ENCODE measurements around the gene RNF146.
"Not testable (repeated sequence)": the region's sequence is repeated elsewhere in the genome, so short reads cannot be mapped to it uniquely, and the experiment has no call there.

The RNF146 gene, protein sequence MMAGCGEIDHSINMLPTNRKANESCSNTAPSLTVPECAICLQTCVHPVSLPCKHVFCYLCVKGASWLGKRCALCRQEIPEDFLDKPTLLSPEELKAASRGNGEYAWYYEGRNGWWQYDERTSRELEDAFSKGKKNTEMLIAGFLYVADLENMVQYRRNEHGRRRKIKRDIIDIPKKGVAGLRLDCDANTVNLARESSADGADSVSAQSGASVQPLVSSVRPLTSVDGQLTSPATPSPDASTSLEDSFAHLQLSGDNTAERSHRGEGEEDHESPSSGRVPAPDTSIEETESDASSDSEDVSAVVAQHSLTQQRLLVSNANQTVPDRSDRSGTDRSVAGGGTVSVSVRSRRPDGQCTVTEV

GRCh38 chr6:127266178-127266891, at the start of gene RNF146:
RNF146 (plus strand) TSS chr6:127266864; CDS start chr6:127280339, 13,475 bp downstream.
- Histone ChIP-seq H3K9ac (ENCODE audit: low read depth, low read length) (peak within 1 kb of the TSS; percentile 99), H3K9me3 (ENCODE audit: control insufficient read depth, insufficient read depth, low read length) (no peaks in the 10 kb centered on the region), H3K4me1 (ENCODE audit: insufficient read depth, low read length) (no peaks in the 10 kb centered on the region), H3K36me3 (ENCODE audit: insufficient read depth, low read length) (no peaks in the 10 kb centered on the region)

DNA sequence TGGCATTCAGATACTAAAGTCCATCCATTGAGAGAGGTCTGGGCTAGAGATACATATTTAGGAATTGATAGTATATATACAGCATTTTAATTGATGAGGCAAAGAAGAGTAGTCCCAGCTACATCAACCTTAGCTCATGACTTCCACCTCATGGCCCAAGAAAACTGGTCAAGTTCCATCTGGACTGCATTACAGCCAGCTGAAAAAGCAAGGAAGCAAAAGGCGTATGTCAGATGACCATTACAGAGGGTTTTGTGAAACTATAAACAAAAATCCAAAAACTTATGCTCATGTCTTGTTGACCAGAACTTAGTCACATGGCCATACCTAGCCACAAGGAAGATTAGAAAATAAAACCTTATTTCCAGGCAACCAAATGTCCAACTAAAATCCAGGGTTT, 46.8 kb upstream of the RNF146 start:
- no peak overlapping the region for H3K9ac ChIP-seq (ENCODE audit: low read depth, low read length)
- H3K36me3 ChIP-seq (ENCODE audit: insufficient read depth, low read length), result no peaks in the 10 kb centered on the region
- no peaks in the 10 kb centered on the region for H3K4me1 ChIP-seq (ENCODE audit: insufficient read depth, low read length)
- H3K9me3 ChIP-seq (ENCODE audit: control insufficient read depth, insufficient read depth, low read length), result no peaks in the 10 kb centered on the region

- no peaks in the 10 kb centered on the region for H3K36me3 ChIP-seq (ENCODE audit: insufficient read depth, low read length)
- no peaks in the 10 kb centered on the region for H3K9me3 ChIP-seq (ENCODE audit: control insufficient read depth, insufficient read depth, low read length)
- no peaks in the 10 kb centered on the region for H3K4me1 ChIP-seq (ENCODE audit: insufficient read depth, low read length)
- no peak overlapping the region for H3K9ac ChIP-seq (ENCODE audit: low read depth, low read length)
Measured at GRCh38 chr6:127221201-127221600, 45.5 kb upstream of the RNF146 start.

DNA sequence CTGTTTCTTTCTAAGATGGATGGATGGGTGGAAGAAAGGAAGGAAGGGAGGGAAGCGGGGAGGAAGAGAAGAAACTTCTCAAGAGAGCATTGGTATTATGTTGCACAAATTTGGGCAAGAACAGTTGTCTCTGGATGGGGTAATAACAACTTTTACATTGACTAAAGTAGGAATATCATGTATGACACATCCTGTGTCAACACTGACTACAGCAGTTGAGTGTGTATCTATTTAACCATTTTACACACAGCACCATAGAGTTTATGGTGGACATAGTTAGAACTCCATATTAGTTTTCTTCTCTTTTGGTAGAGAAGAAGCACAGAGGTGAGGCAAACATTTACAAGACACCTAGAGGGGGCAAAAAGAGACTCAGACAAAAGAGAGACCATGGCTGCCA, 44.2 kb upstream of the RNF146 start:
- Histone ChIP-seq H3K4me1 (ENCODE audit: insufficient read depth, low read length) (no peaks in the 10 kb centered on the region), H3K9me3 (ENCODE audit: control insufficient read depth, insufficient read depth, low read length) (no peaks in the 10 kb centered on the region), H3K36me3 (ENCODE audit: insufficient read depth, low read length) (no peaks in the 10 kb centered on the region), H3K9ac (ENCODE audit: low read depth, low read length) (no peak overlapping the region)

DNA sequence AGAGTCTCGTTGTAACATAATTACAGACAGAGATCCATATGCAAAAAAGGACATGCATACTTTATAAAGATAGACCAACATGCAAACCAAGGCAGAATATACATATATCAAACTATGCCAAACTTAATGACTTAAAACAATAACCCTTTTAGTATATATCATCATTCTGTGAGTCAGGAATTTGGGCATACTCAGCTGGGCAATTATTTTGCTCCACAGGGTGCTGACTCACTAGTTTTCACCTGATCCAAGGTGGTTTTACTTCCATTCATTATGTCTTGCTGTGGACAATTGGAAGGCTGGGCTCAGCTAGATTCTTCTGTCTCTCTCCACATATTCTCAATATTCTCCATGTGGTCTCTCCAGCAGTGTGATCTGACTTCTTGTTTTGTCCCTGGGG, 41.2 kb upstream of the RNF146 start:
- H3K36me3 ChIP-seq (ENCODE audit: insufficient read depth, low read length), result no peaks in the 10 kb centered on the region
- H3K4me1 ChIP-seq (ENCODE audit: insufficient read depth, low read length), result no peaks in the 10 kb centered on the region
- H3K9me3 ChIP-seq (ENCODE audit: control insufficient read depth, insufficient read depth, low read length), result no peaks in the 10 kb centered on the region
- no peak overlapping the region for H3K9ac ChIP-seq (ENCODE audit: low read depth, low read length)

DNA sequence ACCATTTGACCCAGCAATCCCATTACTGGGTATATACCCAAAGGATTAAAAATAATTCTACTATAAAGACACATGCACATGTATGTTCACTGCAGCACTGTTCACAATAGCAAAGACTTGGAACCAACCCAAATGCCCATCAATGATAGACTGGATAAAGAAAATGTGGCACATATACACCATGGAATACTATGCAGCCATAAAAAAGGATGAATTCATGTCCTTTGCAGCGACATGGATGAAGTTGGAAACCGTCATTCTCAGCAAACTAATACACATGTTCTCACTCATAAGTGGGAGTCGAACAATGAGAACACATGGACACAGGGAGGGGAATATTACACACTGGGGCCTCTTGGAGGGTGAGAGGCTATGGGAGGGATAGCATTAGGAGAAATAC, 32.8 kb upstream of the RNF146 start:
- not testable (repeated sequence) for H3K4me1 ChIP-seq (ENCODE audit: insufficient read depth, low read length); H3K9ac ChIP-seq (ENCODE audit: low read depth, low read length); H3K36me3 ChIP-seq (ENCODE audit: insufficient read depth, low read length); H3K9me3 ChIP-seq (ENCODE audit: control insufficient read depth, insufficient read depth, low read length)

DNA sequence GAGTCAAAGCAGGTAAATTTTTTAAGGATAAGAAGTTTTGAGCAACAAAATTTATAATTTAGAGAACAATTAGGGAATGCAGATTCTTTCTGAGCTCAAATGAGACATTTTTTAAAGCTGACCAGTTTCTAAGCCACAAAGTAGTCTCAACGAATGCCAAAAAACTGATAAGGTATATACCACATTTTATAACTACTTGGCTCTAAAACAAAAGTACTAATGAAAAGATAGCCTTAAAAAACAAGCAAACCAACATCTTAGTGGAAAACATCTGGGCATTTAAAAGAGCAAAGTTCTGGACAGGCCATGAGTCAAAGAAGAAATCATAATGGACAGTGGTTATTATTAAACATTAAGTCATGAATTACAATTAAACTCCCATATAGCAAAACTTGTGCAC, 23.2 kb upstream of the RNF146 start:
- Histone ChIP-seq H3K36me3 (ENCODE audit: insufficient read depth, low read length) (no peaks in the 10 kb centered on the region), H3K9ac (ENCODE audit: low read depth, low read length) (no peak overlapping the region), H3K9me3 (ENCODE audit: control insufficient read depth, insufficient read depth, low read length) (no peaks in the 10 kb centered on the region), H3K4me1 (ENCODE audit: insufficient read depth, low read length) (no peaks in the 10 kb centered on the region)

GRCh38 chr6:127247114-127248096, 19.3 kb upstream of the RNF146 start:
- Histone ChIP-seq H3K9ac (ENCODE audit: low read depth, low read length) (no peak overlapping the region), H3K9me3 (ENCODE audit: control insufficient read depth, insufficient read depth, low read length) (no peaks in the 10 kb centered on the region), H3K36me3 (ENCODE audit: insufficient read depth, low read length) (no peaks in the 10 kb centered on the region), H3K4me1 (ENCODE audit: insufficient read depth, low read length) (no peaks in the 10 kb centered on the region)

DNA sequence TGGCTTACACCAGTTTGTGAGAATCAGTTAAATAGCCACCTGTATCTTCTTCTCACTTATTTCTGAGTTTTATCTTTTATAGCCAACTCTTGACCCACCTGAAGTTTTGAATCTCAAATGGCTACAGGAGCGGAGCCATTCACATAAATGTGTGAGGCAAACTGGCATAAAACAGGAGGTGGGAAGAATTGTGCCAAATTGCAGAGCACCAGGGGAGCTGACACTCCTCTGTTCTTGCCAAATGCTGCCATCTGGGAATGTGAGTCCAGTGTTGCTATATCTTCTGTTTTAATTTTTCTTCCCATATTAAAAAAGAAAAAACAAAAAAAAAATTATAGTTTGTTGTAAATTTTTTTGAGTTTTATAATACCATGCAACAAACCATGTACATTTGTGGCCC, 17.0 kb upstream of the RNF146 start:
- no peaks in the 10 kb centered on the region for H3K9me3 ChIP-seq (ENCODE audit: control insufficient read depth, insufficient read depth, low read length)
- no peaks in the 10 kb centered on the region for H3K4me1 ChIP-seq (ENCODE audit: insufficient read depth, low read length)
- H3K36me3 ChIP-seq (ENCODE audit: insufficient read depth, low read length), result no peaks in the 10 kb centered on the region
- H3K9ac ChIP-seq (ENCODE audit: low read depth, low read length), result no peak overlapping the region

DNA sequence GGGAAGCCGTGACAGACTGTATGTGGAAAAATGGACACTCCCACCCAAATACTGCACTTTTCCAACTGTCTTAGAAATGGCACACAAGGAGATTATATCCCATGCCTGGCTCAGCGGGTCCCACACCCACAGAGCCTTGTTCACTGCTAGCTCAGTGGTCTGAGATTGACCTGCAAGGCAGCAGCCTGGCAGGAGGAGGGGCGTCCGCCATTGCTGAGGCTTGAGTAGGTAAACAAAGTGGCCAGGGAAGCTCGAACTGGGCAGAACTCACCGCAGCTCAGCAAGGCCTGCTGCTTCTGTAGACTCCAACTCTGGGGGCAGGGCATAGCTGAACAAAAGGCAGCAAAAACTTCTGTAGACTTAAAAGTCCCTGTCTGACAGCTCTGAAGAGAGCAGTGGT, 11.4 kb upstream of the RNF146 start:
- H3K9ac ChIP-seq (ENCODE audit: low read depth, low read length), result no peak overlapping the region
- no peaks in the 10 kb centered on the region for H3K36me3 ChIP-seq (ENCODE audit: insufficient read depth, low read length)
- H3K9me3 ChIP-seq (ENCODE audit: control insufficient read depth, insufficient read depth, low read length), result no peaks in the 10 kb centered on the region
- no peaks in the 10 kb centered on the region for H3K4me1 ChIP-seq (ENCODE audit: insufficient read depth, low read length)

- Histone ChIP-seq H3K4me1 (ENCODE audit: insufficient read depth, low read length) (no peaks in the 10 kb centered on the region), H3K9ac (ENCODE audit: low read depth, low read length) (no peak overlapping the region), H3K9me3 (ENCODE audit: control insufficient read depth, insufficient read depth, low read length) (no peaks in the 10 kb centered on the region), H3K36me3 (ENCODE audit: insufficient read depth, low read length) (no peaks in the 10 kb centered on the region)
Measured at GRCh38 chr6:127262896-127263295, 3.8 kb upstream of the RNF146 start.

DNA sequence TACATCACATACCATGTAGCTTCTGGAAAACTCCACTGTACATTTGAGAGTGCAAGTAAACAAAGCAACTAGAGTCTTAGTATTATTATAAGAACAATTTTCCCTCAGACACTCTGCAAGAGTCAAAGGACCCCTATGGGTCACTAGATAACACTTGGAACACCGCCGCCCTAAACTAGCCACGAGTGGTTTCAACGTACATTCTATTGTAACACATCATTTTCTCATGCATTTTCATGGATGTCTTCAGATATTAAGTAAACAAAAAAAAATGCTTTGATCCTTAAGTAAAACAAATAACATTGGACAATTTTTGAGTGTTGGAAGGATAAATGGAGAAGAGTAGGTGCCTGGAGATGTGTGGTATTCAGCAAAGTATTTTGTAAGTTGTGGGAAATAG, 3.2 kb upstream of the RNF146 start:
- no peaks in the 10 kb centered on the region for H3K9me3 ChIP-seq (ENCODE audit: control insufficient read depth, insufficient read depth, low read length)
- H3K9ac ChIP-seq (ENCODE audit: low read depth, low read length), result no peak overlapping the region
- no peaks in the 10 kb centered on the region for H3K36me3 ChIP-seq (ENCODE audit: insufficient read depth, low read length)
- H3K4me1 ChIP-seq (ENCODE audit: insufficient read depth, low read length), result no peaks in the 10 kb centered on the region

DNA sequence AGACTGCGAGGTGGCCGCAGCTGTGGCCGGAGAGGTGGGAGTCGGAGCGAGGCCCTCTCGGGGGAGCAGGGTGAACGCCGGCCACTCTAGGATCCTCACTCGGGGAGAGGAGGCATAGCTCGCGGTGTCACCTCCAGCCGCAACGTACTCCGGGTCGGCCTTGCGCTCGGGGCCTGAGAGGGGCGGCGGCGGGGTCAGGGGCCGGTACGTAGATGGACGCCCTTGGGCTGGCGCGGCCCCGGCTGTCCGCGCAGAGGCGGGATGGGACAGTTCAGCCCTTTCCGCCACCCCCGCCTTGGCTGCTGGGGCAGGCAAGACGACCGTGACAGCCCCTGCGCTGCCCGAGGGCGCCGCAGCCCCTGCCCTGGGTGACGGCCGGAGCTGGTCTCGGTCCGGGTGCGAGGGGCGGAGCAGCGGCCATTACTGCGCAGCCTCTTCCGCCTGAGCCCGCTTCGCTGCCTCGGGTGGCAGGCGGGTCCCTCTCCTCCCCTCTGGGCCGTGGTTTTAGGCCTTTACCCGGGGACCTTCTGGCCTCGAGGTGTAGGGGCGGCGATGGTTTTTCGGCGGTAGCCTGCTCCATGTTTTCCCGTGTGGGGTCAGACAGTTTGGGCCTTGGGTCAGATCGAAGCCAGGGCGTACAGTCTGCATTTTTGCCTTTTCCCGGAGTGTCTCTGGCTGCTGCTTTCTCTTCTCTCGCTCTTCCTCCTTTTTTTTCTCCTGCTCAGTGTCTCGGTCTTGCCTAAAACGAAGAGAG, 405 bp downstream of the RNF146 start:
- H3K9ac ChIP-seq (ENCODE audit: low read depth, low read length), result peak overlapping the region; percentile 99
- H3K36me3 ChIP-seq (ENCODE audit: insufficient read depth, low read length), result no peaks in the 10 kb centered on the region
- no peaks in the 10 kb centered on the region for H3K9me3 ChIP-seq (ENCODE audit: control insufficient read depth, insufficient read depth, low read length)
- H3K4me1 ChIP-seq (ENCODE audit: insufficient read depth, low read length), result no peaks in the 10 kb centered on the region

Measured in ES-I3 (cell line).